ENCODE results near the gene PLBD1.

GRCh38 chr12:14482886-14483285 lies 84.8 kb downstream of the PLBD1 start:
- TF ChIP-seq CTCF (IDR thresholded peaks at IDR 0.05 in 8 of 11, conservative IDR thresholded peaks at IDR 0.05 in 3 of 11) (no peak), POLR2AphosphoS5 (IDR thresholded peaks at IDR 0.05) (no peak)

Data from spleen (tissue), 7 donors.